Caco-2 (cell line): ENCODE data around the gene GRK5. TPM values are rescaled to one million over a fixed set of nuclear protein-coding genes. Genes with fewer than 3 reads are reported as not detected.

Experiments
- BruUV-seq: library from RNA; stranded (reverse); fragments of 400-500 nt; replicated peaks from 2 replicates; lab custom pipeline; 2021; lab: Mats Ljungman, UMichigan
- CTCF ChIA-PET: fragments of 300-600 bp; sonication (Branson Sonifier 250); formaldehyde crosslinking; loops from one replicate; lab custom pipeline; 2022; ENCODE audit warnings: antibody characterized with exemption; lab: Charles Lee
- POLR2A ChIA-PET: fragments of 300-600 bp; sonication (Branson Sonifier 250); formaldehyde crosslinking; loops from one replicate; lab custom pipeline; 2022; ENCODE audit warnings: antibody characterized with exemption; lab: Charles Lee
- DNase-seq, 2 experiments: peaks; one replicate each; pipeline versions ENCODE4 v3.0.0 to v3.0.0-alpha.2; 2020 to 2022
- H3K27me3 ChIP-seq: replicated peaks from 2 replicates; pipeline ENCODE4 v1.6.0; 2011; ENCODE audit warnings: low read length; ENCODE audit not compliant: control insufficient read depth, insufficient read depth
- H3K36me3 ChIP-seq: 2 replicates; pipeline ENCODE4 v1.5.1; 2011; ENCODE audit warnings: low read length; ENCODE audit not compliant: control insufficient read depth, insufficient read depth
- H3K4me1 ChIP-seq: fragments of 250-450 bp; sonication (Bioruptor Pico); 2 replicates; pipeline ENCODE4 v1.5.1; 2020; ENCODE audit warnings: mild to moderate bottlenecking
- H3K4me3 ChIP-seq: 2 replicates; pipeline ENCODE4 v1.5.1; 2011; ENCODE audit warnings: low read depth, mild to moderate bottlenecking, control low read depth, low read length
- H3K9me3 ChIP-seq: fragments of 250-450 bp; sonication (Bioruptor Pico); 2 replicates; pipeline ENCODE4 v1.5.1; 2020; ENCODE audit warnings: mild to moderate bottlenecking, moderate library complexity
- H3K27ac Mint-ChIP-seq: one replicate; pipeline ENCODE4 v1.8.0; 2022; ENCODE audit warnings: mixed read lengths; ENCODE audit not compliant: unreplicated experiment
- H3K27me3 Mint-ChIP-seq: one replicate; pipeline ENCODE4 v1.8.0; 2022; ENCODE audit warnings: mixed read lengths; ENCODE audit not compliant: insufficient read depth, unreplicated experiment
- H3K36me3 Mint-ChIP-seq: one replicate; pipeline ENCODE4 v1.8.0; 2022; ENCODE audit warnings: mild to moderate bottlenecking, mixed read lengths; ENCODE audit not compliant: insufficient read depth, unreplicated experiment
- H3K4me1 Mint-ChIP-seq: one replicate; pipeline ENCODE4 v1.8.0; 2022; ENCODE audit warnings: low read depth, mixed read lengths; ENCODE audit not compliant: unreplicated experiment
- H3K4me3 Mint-ChIP-seq: one replicate; pipeline ENCODE4 v1.8.0; 2022; ENCODE audit warnings: mild to moderate bottlenecking, moderate library complexity, mixed read lengths; ENCODE audit not compliant: unreplicated experiment
- H3K9me3 Mint-ChIP-seq: one replicate; pipeline ENCODE4 v1.8.0; 2022; ENCODE audit warnings: mixed read lengths; ENCODE audit not compliant: unreplicated experiment
- intact Hi-C: fragments of 100-400 bp; cut with micrococcal nuclease; formaldehyde crosslinking; loops from one replicate; pipeline ENCODE4 v1.10.0; 2022; ENCODE audit not compliant: unreplicated experiment
- total RNA-seq: library from RNA; stranded (reverse); gene quantifications from 2 replicates; pipeline ENCODE4 v1.2.3, GENCODE V29; 2022
- TF ChIP-seq, protein P1 (sequence below), 2 experiments: fragments of 200-600 bp in 1 of 2; IDR thresholded peaks; 1 replicate in 1 of 2; 2 replicates in 1 of 2; pipeline versions ENCODE4 v1.5.1 to v1.8.0; 2011 to 2022; ENCODE audit warnings: antibody characterized with exemption in 1 of 2, control low read depth in 1 of 2, inconsistent platforms in 1 of 2, low read depth in 1 of 2, low read length in 1 of 2, mild to moderate bottlenecking in 1 of 2, moderate library complexity in 1 of 2; ENCODE audit not compliant: insufficient read depth in 1 of 2, severe bottlenecking in 1 of 2, unreplicated experiment in 1 of 2

GRK5 gene
- total RNA-seq, 1 experiment from 2014 or later, result 7.7 TPM

DNA sequence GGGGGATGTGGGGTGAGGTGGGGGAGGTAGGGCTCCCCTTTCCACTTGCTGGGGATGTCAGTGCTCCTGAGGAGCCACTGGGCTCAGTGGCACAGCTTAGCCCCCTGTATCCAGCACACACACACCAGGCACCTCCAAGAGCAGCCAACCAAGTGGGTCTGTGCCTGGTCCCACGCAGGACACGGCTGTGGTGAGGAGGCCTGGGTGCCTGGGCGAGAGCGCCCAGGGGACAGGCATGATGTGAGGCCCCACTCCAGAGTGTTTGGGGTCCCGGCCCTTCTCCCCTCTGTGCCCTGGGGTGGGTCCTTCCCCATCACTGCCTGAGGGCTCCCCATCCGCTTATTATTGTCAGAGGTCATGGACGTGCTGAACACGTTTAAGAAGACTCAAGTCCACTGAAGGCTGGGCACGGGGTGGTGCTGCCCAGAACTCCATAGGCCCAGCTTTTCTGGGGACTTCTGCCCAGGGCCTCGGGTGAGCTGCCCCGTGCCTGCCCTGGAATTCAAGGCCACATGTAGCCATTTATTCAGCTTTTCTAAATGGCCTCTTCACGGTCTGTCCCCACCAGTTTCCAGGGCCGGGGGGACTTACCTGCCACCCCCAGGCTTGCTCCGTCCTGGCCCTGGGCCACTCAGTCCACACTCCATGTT lies 119.8 kb downstream of the GRK5 start:
- Mint-ChIP-seq H3K27me3 (no peaks in the 10 kb centered on the region), H3K27ac (no peak overlapping the region), H3K9me3 (no peaks in the 10 kb centered on the region), H3K4me3 (no peak overlapping the region), H3K36me3 (no peaks in the 10 kb centered on the region), H3K4me1 (peaks cover 12% of the 10 kb centered on the region)
- no peak for DNase-seq
- CTCF ChIA-PET, result interaction anchor here (0.6 kb wide), 2 partner anchors 56 to 116 kb away, joined by 3 to 6 read pairs; no protein-coding TSS in a partner anchor
- POLR2A ChIA-PET, result no interaction called here
- intact Hi-C loops, result no loop called here
- BruUV-seq, result no TSS peak
- Histone ChIP-seq H3K4me1 (peaks cover 31% of the 10 kb centered on the region), H3K27me3 (no peaks in the 10 kb centered on the region), H3K36me3 (no peaks in the 10 kb centered on the region), H3K9me3 (no peaks in the 10 kb centered on the region), H3K4me3 (no peak overlapping the region)
- TF ChIP-seq, protein P1, sequence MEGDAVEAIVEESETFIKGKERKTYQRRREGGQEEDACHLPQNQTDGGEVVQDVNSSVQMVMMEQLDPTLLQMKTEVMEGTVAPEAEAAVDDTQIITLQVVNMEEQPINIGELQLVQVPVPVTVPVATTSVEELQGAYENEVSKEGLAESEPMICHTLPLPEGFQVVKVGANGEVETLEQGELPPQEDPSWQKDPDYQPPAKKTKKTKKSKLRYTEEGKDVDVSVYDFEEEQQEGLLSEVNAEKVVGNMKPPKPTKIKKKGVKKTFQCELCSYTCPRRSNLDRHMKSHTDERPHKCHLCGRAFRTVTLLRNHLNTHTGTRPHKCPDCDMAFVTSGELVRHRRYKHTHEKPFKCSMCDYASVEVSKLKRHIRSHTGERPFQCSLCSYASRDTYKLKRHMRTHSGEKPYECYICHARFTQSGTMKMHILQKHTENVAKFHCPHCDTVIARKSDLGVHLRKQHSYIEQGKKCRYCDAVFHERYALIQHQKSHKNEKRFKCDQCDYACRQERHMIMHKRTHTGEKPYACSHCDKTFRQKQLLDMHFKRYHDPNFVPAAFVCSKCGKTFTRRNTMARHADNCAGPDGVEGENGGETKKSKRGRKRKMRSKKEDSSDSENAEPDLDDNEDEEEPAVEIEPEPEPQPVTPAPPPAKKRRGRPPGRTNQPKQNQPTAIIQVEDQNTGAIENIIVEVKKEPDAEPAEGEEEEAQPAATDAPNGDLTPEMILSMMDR (IDR thresholded peaks at IDR 0.05; ENCODE audit: insufficient read depth in 1 of 2, low read depth in 1 of 2, low read length in 1 of 2, severe bottlenecking in 1 of 2, unreplicated experiment in 1 of 2), result no peak

DNA sequence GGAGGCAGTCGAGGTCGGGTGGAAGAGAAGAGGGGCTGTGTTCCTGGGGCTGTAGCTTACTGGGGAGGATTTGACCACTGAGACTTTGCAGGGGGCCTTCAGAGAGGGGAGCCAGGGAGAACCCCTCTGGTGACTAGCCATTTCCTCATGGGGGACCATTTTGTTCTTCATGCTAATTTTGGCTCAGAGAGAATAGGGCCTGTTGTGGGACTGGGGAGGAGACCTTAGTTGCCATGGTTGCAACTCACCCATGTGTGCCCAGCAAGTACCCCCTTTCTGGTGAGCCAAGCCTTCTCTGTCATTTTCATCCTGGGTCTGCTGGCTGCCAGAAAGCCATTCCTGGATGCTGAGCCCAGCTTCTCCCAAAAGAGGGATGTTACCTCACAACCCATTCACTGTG lies 120.9 kb downstream of the GRK5 start:
- H3K27me3 Mint-ChIP-seq, result no peaks in the 10 kb centered on the region
- DNase-seq, result no peak
- BruUV-seq, result no TSS peak
- ChIA-PET CTCF (no interaction called here), POLR2A (no interaction called here)
- TF ChIP-seq, protein P1 (IDR thresholded peaks at IDR 0.05; ENCODE audit: insufficient read depth in 1 of 2, low read depth in 1 of 2, low read length in 1 of 2, severe bottlenecking in 1 of 2, unreplicated experiment in 1 of 2), result no peak
- intact Hi-C loops, result no loop called here
- H3K36me3 Mint-ChIP-seq, result no peaks in the 10 kb centered on the region
- H3K9me3 ChIP-seq, result no peaks in the 10 kb centered on the region
- H3K27me3 ChIP-seq, result no peaks in the 10 kb centered on the region
- no peak overlapping the region for H3K27ac Mint-ChIP-seq
- H3K36me3 ChIP-seq, result no peaks in the 10 kb centered on the region
- H3K9me3 Mint-ChIP-seq, result no peaks in the 10 kb centered on the region
- H3K4me1 ChIP-seq, result peaks cover 23% of the 10 kb centered on the region
- H3K4me1 Mint-ChIP-seq, result peaks cover 12% of the 10 kb centered on the region
- no peak overlapping the region for H3K4me3 ChIP-seq
- H3K4me3 Mint-ChIP-seq, result no peak overlapping the region

DNA sequence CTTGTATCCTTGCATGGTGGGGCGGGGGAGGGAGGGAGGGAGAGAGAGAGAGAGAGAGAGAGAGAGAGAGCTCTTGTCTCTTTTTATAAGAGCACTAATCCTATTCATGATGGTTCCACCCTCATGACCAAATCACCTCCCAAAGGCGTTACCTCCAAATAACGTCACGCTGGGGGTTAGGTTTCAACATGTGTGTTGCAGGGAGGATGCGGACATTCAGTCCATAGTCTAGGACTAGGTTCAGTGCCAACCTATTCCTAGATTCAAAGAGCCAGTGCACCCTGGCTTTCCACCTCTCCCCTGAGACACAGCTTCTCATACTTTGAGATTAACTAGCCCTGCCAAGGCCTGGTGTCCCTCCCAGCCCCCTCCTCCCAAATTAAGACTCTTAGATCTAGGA lies 123.0 kb downstream of the GRK5 start:
- ChIA-PET CTCF (no interaction called here), POLR2A (no interaction called here)
- no peaks in the 10 kb centered on the region for H3K27me3 Mint-ChIP-seq
- TF ChIP-seq, protein P1 (IDR thresholded peaks at IDR 0.05; ENCODE audit: insufficient read depth in 1 of 2, low read depth in 1 of 2, low read length in 1 of 2, severe bottlenecking in 1 of 2, unreplicated experiment in 1 of 2), result no peak
- no peak overlapping the region for H3K27ac Mint-ChIP-seq
- no peak for DNase-seq
- peaks cover 6% of the 10 kb centered on the region for H3K4me1 Mint-ChIP-seq
- no peaks in the 10 kb centered on the region for H3K9me3 Mint-ChIP-seq
- no peaks in the 10 kb centered on the region for H3K36me3 Mint-ChIP-seq
- peaks cover 16% of the 10 kb centered on the region for H3K4me1 ChIP-seq
- H3K9me3 ChIP-seq, result no peaks in the 10 kb centered on the region
- H3K36me3 ChIP-seq, result no peaks in the 10 kb centered on the region
- no peak overlapping the region for H3K4me3 Mint-ChIP-seq
- intact Hi-C loops, result no loop called here
- H3K27me3 ChIP-seq, result no peaks in the 10 kb centered on the region
- BruUV-seq, result no TSS peak
- H3K4me3 ChIP-seq, result no peak overlapping the region
